HepG2 (cell line): ENCODE measurements around the gene P2RY2. TPM values are rescaled to one million over a fixed set of nuclear protein-coding genes. Genes with fewer than 3 reads are reported as not detected.

Source experiments
- ATAC-seq: fragments of 200-7000 bp; cut with Tn5 transposase; 3 replicates; pipeline ENCODE4 v1.9.1; 2020; ENCODE audit warnings: mild to moderate bottlenecking, moderate library complexity
- BruUV-seq: library from RNA; stranded (reverse); fragments of 400-500 nt; replicated peaks from 2 replicates; lab custom pipeline; 2021; lab: Mats Ljungman, UMichigan
- CTCF ChIA-PET: fragments of 300-600 bp; formaldehyde crosslinking; extraction: SDS; loops from one replicate; lab custom pipeline; 2021; ENCODE audit warnings: low total read pairs, inconsistent platforms, low intra/inter-chr PET ratio; lab: Yijun Ruan, JAX
- POLR2A ChIA-PET: fragments of 350-600 bp; sonication (Branson Sonifier 250); formaldehyde crosslinking; loops from one replicate; lab custom pipeline; 2020; ENCODE audit warnings: antibody characterized with exemption, inconsistent platforms; lab: Yijun Ruan, JAX
- DNase-seq: peaks from one replicate; pipeline ENCODE4 v3.0.0-alpha.2; 2015; ENCODE audit warnings: low spot score
- FAIRE-seq: peaks from 3 replicates; lab custom pipeline; 2011; peaks lifted over from hg19 to GRCh38; lab: Jason Lieb, UNC
- H2AFZ ChIP-seq: one replicate; pipeline ENCODE4 v1.6.1; 2011; ENCODE audit warnings: low read length, inconsistent platforms
- H3K27ac ChIP-seq: fragments of 300-600 bp; 3 replicates; pipeline ENCODE4 v1.8.0; 2011; ENCODE audit warnings: mixed run types, mild to moderate bottlenecking, mixed read lengths, low read length, inconsistent platforms; ENCODE audit not compliant: insufficient read depth; ENCODE audit errors: extremely low read length
- H3K27me3 ChIP-seq, 2 experiments: fragments of 200-600 bp in 1 of 2; 2 replicates in 1 of 2; 3 replicates in 1 of 2; pipeline versions ENCODE4 v1.6.0 to v1.8.0; 2011; ENCODE audit warnings: low read length in 2 of 2, mild to moderate bottlenecking in 2 of 2, moderate library complexity in 2 of 2, inconsistent platforms in 1 of 2; ENCODE audit not compliant: insufficient read depth in 2 of 2, control insufficient read depth in 1 of 2
- H3K36me3 ChIP-seq, 2 experiments: fragments of 200-600 bp in 1 of 2; replicated peaks in 1 of 2; 2 replicates in 1 of 2; 3 replicates in 1 of 2; pipeline versions ENCODE4 v1.5.1 to v1.8.0; 2011; ENCODE audit warnings: low read length in 2 of 2, inconsistent platforms in 1 of 2; ENCODE audit not compliant: insufficient read depth in 2 of 2, control insufficient read depth in 1 of 2
- H3K4me1 ChIP-seq: 2 replicates; pipeline ENCODE4 v1.5.1; 2012; ENCODE audit warnings: low read length, inconsistent platforms; ENCODE audit not compliant: insufficient read depth
- H3K4me2 ChIP-seq: 2 replicates; pipeline ENCODE4 v1.6.0; 2011; ENCODE audit warnings: low read depth, low read length, inconsistent platforms
- H3K4me3 ChIP-seq, 3 experiments: fragments of 200-600 bp in 1 of 3; sonication (generic), shearing (Covaris generic) in 1 of 3; replicated peaks in 1 of 3; 2 replicates each; pipeline ENCODE4 v1.5.1; 2011 to 2016; ENCODE audit warnings: low read length in 3 of 3, inconsistent platforms in 2 of 3, low read depth in 2 of 3, mild to moderate bottlenecking in 2 of 3, control low read depth in 1 of 3, mixed read lengths in 1 of 3; ENCODE audit not compliant: insufficient read depth in 1 of 3
- H3K79me2 ChIP-seq: one replicate; pipeline ENCODE4 v1.6.1; 2011; ENCODE audit warnings: low read length, inconsistent platforms; ENCODE audit not compliant: insufficient read depth
- H3K9ac ChIP-seq: 2 replicates; pipeline ENCODE4 v1.6.0; 2011; ENCODE audit warnings: mild to moderate bottlenecking, low read depth, low read length, inconsistent platforms; ENCODE audit not compliant: insufficient read depth
- H3K9me3 ChIP-seq: 2 replicates; pipeline ENCODE4 v1.5.1; 2012; ENCODE audit warnings: mild to moderate bottlenecking, low read length
- H4K20me1 ChIP-seq: 2 replicates; pipeline ENCODE4 v1.6.0; 2011; ENCODE audit warnings: inconsistent platforms, mild to moderate bottlenecking, low read length, moderate library complexity; ENCODE audit not compliant: insufficient read depth
- ATF7-NPFF ChIP-seq: sonication (generic); formaldehyde crosslinking; IDR thresholded peaks from 2 replicates; pipeline ENCODE4 v1.8.1; 2023; ENCODE audit warnings: mild to moderate bottlenecking, low read depth, missing genetic modification reagents, moderate library complexity
- CREBL2 ChIP-seq: sonication (generic); formaldehyde crosslinking; IDR thresholded peaks from 2 replicates; pipeline ENCODE4 v1.8.1; 2023; ENCODE audit warnings: missing genetic modification reagents, mild to moderate bottlenecking, borderline replicate concordance
- CSRNP1 ChIP-seq: sonication (generic); formaldehyde crosslinking; IDR thresholded peaks from 2 replicates; pipeline ENCODE4 v1.8.1; 2023; ENCODE audit warnings: mild to moderate bottlenecking, missing genetic modification reagents
- ETS1 ChIP-seq: sonication (generic); formaldehyde crosslinking; IDR thresholded peaks from 2 replicates; pipeline ENCODE4 v1.4.0; 2020; ENCODE audit warnings: missing genetic modification reagents
- GFI1 ChIP-seq: sonication (generic); formaldehyde crosslinking; IDR thresholded peaks from 2 replicates; pipeline ENCODE4 v1.5.0; 2020; ENCODE audit warnings: missing genetic modification reagents, mild to moderate bottlenecking, borderline replicate concordance
- HOXA7 ChIP-seq: sonication (generic); formaldehyde crosslinking; IDR thresholded peaks from 2 replicates; pipeline ENCODE4 v1.8.1; 2022; ENCODE audit warnings: mild to moderate bottlenecking, missing genetic modification reagents, moderate library complexity
- SIX1 ChIP-seq: sonication (generic); formaldehyde crosslinking; IDR thresholded peaks from 2 replicates; pipeline ENCODE4 v1.4.0; 2020; ENCODE audit warnings: missing genetic modification reagents, borderline replicate concordance
- SOX5 ChIP-seq: IDR thresholded peaks from 2 replicates; pipeline ENCODE4 v1.6.1; 2016; ENCODE audit warnings: borderline replicate concordance
- TAF1 ChIP-seq: sonication (generic); formaldehyde crosslinking; IDR thresholded peaks from 2 replicates; pipeline ENCODE4 v1.4.0; 2020; ENCODE audit warnings: missing genetic modification reagents
- ZNF234 ChIP-seq: sonication (generic); formaldehyde crosslinking; conservative IDR thresholded peaks from 2 replicates; pipeline ENCODE4 v1.5.1; 2020; ENCODE audit warnings: mild to moderate bottlenecking, missing genetic modification reagents
- ZNF484 ChIP-seq: sonication (generic); formaldehyde crosslinking; IDR thresholded peaks from 2 replicates; pipeline ENCODE4 v1.5.1; 2020; ENCODE audit warnings: mild to moderate bottlenecking, low read depth, missing genetic modification reagents, borderline replicate concordance
- ZNF7 ChIP-seq: IDR thresholded peaks from 2 replicates; pipeline ENCODE4 v1.6.1; 2016; ENCODE audit warnings: missing biosample characterization, missing genetic modification reagents
- ZNF737 ChIP-seq: sonication (generic); formaldehyde crosslinking; IDR thresholded peaks from 2 replicates; pipeline ENCODE4 v1.5.0; 2020; ENCODE audit warnings: missing genetic modification reagents, mild to moderate bottlenecking, borderline replicate concordance
- WGBS: methylation state at CpG from one replicate; pipeline ENCODE4 v1.1.6; 2017; ENCODE audit warnings: low lambda C conversion rate; 5-methylcytosine and 5-hydroxymethylcytosine counted together
- in situ Hi-C: cut with HindIII; loops from 2 replicates; pipeline ENCODE4 v1.10.0; 2017; ENCODE audit warnings: low pct_unique_long_range_greater_than_20kb; ENCODE audit not compliant: extremely low pct_ligation_motif_present
- intact Hi-C: fragments of 100-400 bp; cut with micrococcal nuclease; formaldehyde crosslinking; loops from one replicate; pipeline ENCODE4 v1.10.0; 2022; ENCODE audit not compliant: unreplicated experiment
- polyA plus RNA-seq, 8 experiments: library from polyadenylated mRNA; depleted of rRNA in 3 of 8; stranded (reverse) in 7 of 8; unstranded in 1 of 8; fragments of >200 nt; fragmentation: Illumina TruSeq in 4 of 8; extraction: Trizol in 4 of 8; gene quantifications; 2 replicates each; pipeline versions ENCODE4 v1.2.1 to v1.2.3, GENCODE V29; 2011 to 2016; ENCODE audit warnings: low read depth in 4 of 8, missing spikeins in 1 of 8, mixed read lengths in 1 of 8; ENCODE audit not compliant: insufficient read depth in 1 of 8
- total RNA-seq, 5 experiments: library from RNA; depleted of rRNA; stranded (reverse); fragments of >200 nt; fragmentation: Illumina TruSeq; extraction: Trizol; gene quantifications; 2 replicates each; pipeline ENCODE4 v1.2.3, GENCODE V29; 2016; ENCODE audit warnings: low read depth in 1 of 5

The P2RY2 gene
- total and polyA plus RNA-seq, 2 of the 13 experiments (the other 11 are each of a cell fraction or from before 2014, with no cell fraction given): 0.95 to 3.1 TPM

- no peaks in the 10 kb centered on the region; a peak in 1 of 5 replicates for H3K27me3 ChIP-seq
- CTCF ChIA-PET: no interaction called here
- peak; percentile 71 for FAIRE-seq
- H3K27ac ChIP-seq: no peak overlapping the region
- no peak for TF ChIP-seq CSRNP1 (CRISPR knock-in tag)
- no peak for TF ChIP-seq HOXA7 (CRISPR knock-in tag)
- TF ChIP-seq ZNF484 (CRISPR knock-in tag): no peak
- TF ChIP-seq SOX5: no peak
- no peak for TF ChIP-seq SIX1 (CRISPR knock-in tag)
- no peak for TF ChIP-seq ZNF7
- no peak for TF ChIP-seq TAF1 (CRISPR knock-in tag)
- TF ChIP-seq GFI1 (CRISPR knock-in tag): no peak
- TF ChIP-seq ZNF737: no peak
- no peak for TF ChIP-seq ATF7-NPFF (CRISPR knock-in tag)
- TF ChIP-seq ETS1 (CRISPR knock-in tag): no peak
- no peak for TF ChIP-seq CREBL2
- no peak for TF ChIP-seq ZNF234
- intact Hi-C loops: no loop called here
- H3K36me3 ChIP-seq: no peaks in the 10 kb centered on the region
- no peak overlapping the region; the same call in 1 of the 2 replicates for H3K4me2 ChIP-seq
- peak; percentile 55; the same call in 2 of the 3 replicates for ATAC-seq
- H3K4me3 ChIP-seq: no peak overlapping the region
- POLR2A ChIA-PET: no interaction called here
- no peak overlapping the region for H3K9ac ChIP-seq
- no peak for DNase-seq
- H3K9me3 ChIP-seq: no peaks in the 10 kb centered on the region
- WGBS: 2% methylated on average over 6 of the region's 6 CpGs
- in situ Hi-C loops: no loop called here
- no peak overlapping the region for H2AFZ ChIP-seq
- BruUV-seq: no TSS peak
- no peaks in the 10 kb centered on the region for H3K79me2 ChIP-seq
- peaks cover 30% of the 10 kb centered on the region for H3K4me1 ChIP-seq
- H4K20me1 ChIP-seq: no peaks in the 10 kb centered on the region
Observed at GRCh38 chr11:73203322-73203721, 14.8 kb upstream of the P2RY2 start.
